ENCODE results near the gene PCSK1. TPM values are rescaled to one million over a fixed set of nuclear protein-coding genes. Genes with fewer than 3 reads are reported as not detected.
A peak's percentile ranks its signal among the peaks of the same experiment; 100 is the strongest.
"Not testable (repeated sequence)": the region's sequence is repeated elsewhere in the genome, so short reads cannot be mapped to it uniquely, and the experiment has no call there.

PCSK1 gene
- total RNA-seq, 1 donor from 2014 or later: 0.27 TPM

GRCh38 chr5:96431376-96432187, 1.5 kb downstream of the PCSK1 start:
- intact Hi-C loops (cut with DNase I): no loop called here
- no peak for DNase-seq (ENCODE audit: low spot score)

GRCh38 chr5:96427824-96428223, 5.2 kb downstream of the PCSK1 start:
- intact Hi-C loops (cut with DNase I): no loop called here
- DNase-seq (ENCODE audit: low spot score): no peak

- no peak for DNase-seq (ENCODE audit: low spot score)
- intact Hi-C loops (cut with DNase I): no loop called here
These were observed 6.2 kb downstream of the PCSK1 start for GRCh38 chr5:96426831-96427230.

GRCh38 chr5:96425443-96425842, 7.6 kb downstream of the PCSK1 start:
- no peak for DNase-seq (ENCODE audit: low spot score)
- intact Hi-C loops (cut with DNase I): no loop called here

GRCh38 chr5:96415897-96416296, 17.2 kb downstream of the PCSK1 start:
- DNase-seq (ENCODE audit: low spot score): no peak
- intact Hi-C loops (cut with DNase I): no loop called here

GRCh38 chr5:96412868-96413449, 20.1 kb downstream of the PCSK1 start:
- DNase-seq (ENCODE audit: low spot score): no peak
- intact Hi-C loops (cut with DNase I): no loop called here

- intact Hi-C loops (cut with DNase I): no loop called here
These were observed 23.0 kb downstream of the PCSK1 start for GRCh38 chr5:96410013-96410412.

GRCh38 chr5:96408841-96409538, 24.1 kb downstream of the PCSK1 start:
- intact Hi-C loops (cut with DNase I): no loop called here

More at GRCh38 chr5:96410013-96410412, 23.0 kb downstream of the PCSK1 start:
- no peak for DNase-seq (ENCODE audit: low spot score)

GRCh38 chr5:96408210-96408777, 24.8 kb downstream of the PCSK1 start:
- intact Hi-C loops (cut with DNase I): no loop called here
- no peak for DNase-seq (ENCODE audit: low spot score)

More at GRCh38 chr5:96408841-96409538, 24.1 kb downstream of the PCSK1 start:
- no peak for DNase-seq (ENCODE audit: low spot score)

GRCh38 chr5:96407436-96407835, 25.6 kb downstream of the PCSK1 start:
- no peak for DNase-seq (ENCODE audit: low spot score)
- intact Hi-C loops (cut with DNase I): no loop called here

- DNase-seq (ENCODE audit: low spot score): no peak
- intact Hi-C loops (cut with DNase I): no loop called here
These were observed 28.7 kb downstream of the PCSK1 start for GRCh38 chr5:96404191-96404867.

GRCh38 chr5:96402500-96402899, 30.5 kb downstream of the PCSK1 start:
- DNase-seq (ENCODE audit: low spot score): no peak
- intact Hi-C loops (cut with DNase I): no loop called here

GRCh38 chr5:96396878-96397277, 36.2 kb downstream of the PCSK1 start:
- intact Hi-C loops (cut with DNase I): no loop called here
- DNase-seq (ENCODE audit: low spot score): no peak

GRCh38 chr5:96395295-96395694, 37.8 kb downstream of the PCSK1 start:
- DNase-seq (ENCODE audit: low spot score); intact Hi-C loops (cut with DNase I): not testable (repeated sequence)

GRCh38 chr5:96391921-96392320, 41.1 kb downstream of the PCSK1 start:
- DNase-seq (ENCODE audit: low spot score): no peak
- intact Hi-C loops (cut with DNase I): no loop called here

GRCh38 chr5:96388176-96388575, 44.9 kb downstream of the PCSK1 start:
- intact Hi-C loops (cut with DNase I): no loop called here
- DNase-seq (ENCODE audit: low spot score): no peak

- no peak for DNase-seq (ENCODE audit: low spot score)
- intact Hi-C loops (cut with DNase I): no loop called here
These were observed 45.4 kb downstream of the PCSK1 start for GRCh38 chr5:96387616-96388015.

- no peak for DNase-seq (ENCODE audit: low spot score)
- intact Hi-C loops (cut with DNase I): no loop called here
These were observed 47.5 kb downstream of the PCSK1 start for GRCh38 chr5:96385538-96385937.

- intact Hi-C loops (cut with DNase I): loop anchor here (5.0 kb wide), 1 partner anchor 522 kb away; no protein-coding TSS in a partner anchor
These were observed 48.7 kb downstream of the PCSK1 start for GRCh38 chr5:96384353-96384752.

GRCh38 chr5:96381526-96381925, 51.5 kb downstream of the PCSK1 start:
- intact Hi-C loops (cut with DNase I): loop anchor here (5.0 kb wide), 1 partner anchor 519 kb away; no protein-coding TSS in a partner anchor
- DNase-seq (ENCODE audit: low spot score): no peak

More at GRCh38 chr5:96384353-96384752, 48.7 kb downstream of the PCSK1 start:
- DNase-seq (ENCODE audit: low spot score): peak; percentile 87

Measured in cardiac septum (tissue), 1 donor.